AG04450 (cell line): ENCODE measurements around the gene TBATA. TPM values are rescaled to one million over a fixed set of nuclear protein-coding genes. Genes with fewer than 3 reads are reported as not detected.

Source experiments
- CTCF ChIA-PET: fragments of 300-600, 350-600 bp; formaldehyde crosslinking; extraction: SDS; loops from one replicate; lab custom pipeline; 2022; ENCODE audit warnings: antibody characterized with exemption, inconsistent platforms; lab: Charles Lee
- POLR2A ChIA-PET: fragments of 350-600 bp; formaldehyde crosslinking; extraction: SDS; loops from one replicate; lab custom pipeline; 2021; ENCODE audit warnings: antibody characterized with exemption, inconsistent platforms; lab: Yijun Ruan, JAX
- DNase-seq: peaks from one replicate; pipeline ENCODE4 v3.0.0-alpha.2; 2011; ENCODE audit warnings: low read depth, low spot score
- H3K27ac ChIP-seq: one replicate; pipeline ENCODE4 v1.5.1; 2012; ENCODE audit warnings: low read depth, low read length, control low read depth
- H3K27me3 ChIP-seq: one replicate; pipeline ENCODE4 v1.6.0; 2012; ENCODE audit warnings: low read length; ENCODE audit not compliant: control insufficient read depth, insufficient read depth
- H3K4me3 ChIP-seq: 2 replicates; pipeline ENCODE4 v1.5.1; 2011; ENCODE audit warnings: mild to moderate bottlenecking, low read depth, low read length, control low read depth
- H3K9me3 ChIP-seq: 2 replicates; pipeline ENCODE4 v1.5.1; 2012; ENCODE audit warnings: low read length; ENCODE audit not compliant: control insufficient read depth, insufficient read depth
- polyA plus RNA-seq: library from polyadenylated mRNA; depleted of rRNA; stranded (reverse); fragments of >200 nt; gene quantifications from 2 replicates; pipeline ENCODE4 v1.2.3, GENCODE V29; 2011
- TF ChIP-seq, protein P1 (sequence below): IDR thresholded peaks from 2 replicates; pipeline ENCODE4 v1.5.1; 2011; ENCODE audit warnings: low read depth, low read length, control low read depth, inconsistent platforms

Gene TBATA
- polyA plus RNA-seq, 1 experiment: not detected

DNA sequence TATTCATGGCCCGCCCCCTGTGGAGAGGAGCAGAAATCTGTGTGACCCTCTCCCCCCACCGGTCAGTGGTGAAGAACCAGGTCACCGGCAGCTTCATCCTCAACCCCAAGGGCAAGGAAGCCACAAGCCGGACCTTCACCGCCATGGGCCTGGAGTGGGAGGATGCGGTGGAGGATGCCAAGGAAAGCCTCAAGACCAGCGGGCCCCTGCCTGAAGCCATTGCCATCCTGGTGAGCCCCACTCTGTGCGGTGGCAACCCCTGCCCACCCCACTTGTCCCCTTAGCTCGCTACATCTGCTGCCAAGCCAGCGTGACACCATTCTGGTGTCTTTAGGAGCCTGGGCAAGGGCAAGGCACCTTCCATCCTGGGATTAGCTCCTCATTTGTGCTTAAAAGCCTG, 35.4 kb downstream of the TBATA start:
- CTCF ChIA-PET: interaction anchor here (1.2 kb wide), 1 partner anchor 200 kb away, joined by 3 read pairs; no protein-coding TSS in a partner anchor
- H3K27ac ChIP-seq: no peak overlapping the region
- TF ChIP-seq, protein P1, sequence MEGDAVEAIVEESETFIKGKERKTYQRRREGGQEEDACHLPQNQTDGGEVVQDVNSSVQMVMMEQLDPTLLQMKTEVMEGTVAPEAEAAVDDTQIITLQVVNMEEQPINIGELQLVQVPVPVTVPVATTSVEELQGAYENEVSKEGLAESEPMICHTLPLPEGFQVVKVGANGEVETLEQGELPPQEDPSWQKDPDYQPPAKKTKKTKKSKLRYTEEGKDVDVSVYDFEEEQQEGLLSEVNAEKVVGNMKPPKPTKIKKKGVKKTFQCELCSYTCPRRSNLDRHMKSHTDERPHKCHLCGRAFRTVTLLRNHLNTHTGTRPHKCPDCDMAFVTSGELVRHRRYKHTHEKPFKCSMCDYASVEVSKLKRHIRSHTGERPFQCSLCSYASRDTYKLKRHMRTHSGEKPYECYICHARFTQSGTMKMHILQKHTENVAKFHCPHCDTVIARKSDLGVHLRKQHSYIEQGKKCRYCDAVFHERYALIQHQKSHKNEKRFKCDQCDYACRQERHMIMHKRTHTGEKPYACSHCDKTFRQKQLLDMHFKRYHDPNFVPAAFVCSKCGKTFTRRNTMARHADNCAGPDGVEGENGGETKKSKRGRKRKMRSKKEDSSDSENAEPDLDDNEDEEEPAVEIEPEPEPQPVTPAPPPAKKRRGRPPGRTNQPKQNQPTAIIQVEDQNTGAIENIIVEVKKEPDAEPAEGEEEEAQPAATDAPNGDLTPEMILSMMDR: no peak
- H3K4me3 ChIP-seq: no peak overlapping the region
- POLR2A ChIA-PET: no interaction called here
- no peak for DNase-seq
- H3K9me3 ChIP-seq: peaks cover 4% of the 10 kb centered on the region; the same call in 1 of the 2 replicates
- no peaks in the 10 kb centered on the region for H3K27me3 ChIP-seq

DNA sequence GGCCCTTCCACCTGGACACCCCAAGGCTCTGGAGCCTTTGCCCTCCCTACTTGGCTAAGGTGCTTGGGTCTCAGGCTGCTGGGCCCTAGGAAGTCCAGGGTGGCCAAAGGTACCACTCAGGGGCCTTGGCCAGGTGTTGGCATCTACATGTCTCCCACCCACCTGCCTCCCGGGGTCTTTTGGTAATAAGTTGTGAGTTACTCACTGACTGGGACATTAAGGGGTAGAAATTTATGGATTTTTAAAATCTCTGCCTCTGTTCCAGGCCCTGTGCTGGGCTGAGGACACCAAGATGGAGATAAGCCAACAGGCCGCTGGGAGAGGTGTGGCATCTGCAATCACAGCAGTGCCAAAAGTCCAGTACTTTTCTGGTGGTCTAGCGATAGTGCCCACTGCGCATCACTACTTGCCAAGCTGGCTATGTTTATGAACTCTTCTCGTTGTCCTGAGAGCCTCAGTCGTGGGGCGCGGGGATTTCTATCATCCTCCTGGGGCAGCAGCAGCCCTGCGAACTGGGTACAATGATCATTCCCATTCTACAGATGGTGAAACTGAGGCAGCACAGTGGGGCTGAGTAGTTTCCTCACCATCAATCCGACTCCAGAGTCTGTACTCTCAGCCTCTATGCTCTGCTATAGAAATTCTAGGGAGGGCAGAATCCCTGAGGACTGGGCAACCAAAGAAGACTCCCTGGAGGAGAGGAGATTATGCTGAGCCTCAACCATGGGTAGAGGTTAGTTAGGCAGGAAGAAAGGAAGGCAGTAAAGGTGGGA, 36.2 kb downstream of the TBATA start:
- H3K9me3 ChIP-seq: peaks cover 4% of the 10 kb centered on the region; the same call in 1 of the 2 replicates
- no peak overlapping the region for H3K27ac ChIP-seq
- no peak for DNase-seq
- ChIA-PET POLR2A (no interaction called here), CTCF (interaction anchor here (0.9 kb wide), 1 partner anchor 10 kb away, joined by 3 read pairs; no protein-coding TSS in a partner anchor)
- TF ChIP-seq, protein P1: no peak
- H3K27me3 ChIP-seq: no peaks in the 10 kb centered on the region
- H3K4me3 ChIP-seq: no peak overlapping the region

DNA sequence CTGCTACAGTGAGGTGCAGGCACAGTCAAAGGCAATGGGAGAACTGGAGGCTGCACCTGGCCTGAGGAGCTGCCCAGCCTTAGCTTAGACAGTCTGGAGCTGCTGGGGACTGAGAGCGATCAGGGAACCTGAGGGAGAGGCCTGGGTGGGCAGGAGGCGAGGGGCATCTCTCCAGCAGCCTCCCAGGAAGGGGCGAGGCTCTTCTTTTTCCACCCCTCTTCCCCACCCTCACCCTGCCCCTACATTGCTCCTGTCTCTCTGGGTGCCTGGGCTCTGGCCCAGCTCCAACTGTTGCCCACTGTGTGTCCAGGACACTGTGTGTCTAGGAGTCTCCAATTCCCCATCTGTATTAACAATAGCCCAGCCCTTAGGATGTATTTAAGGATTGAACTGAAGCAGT, 36.9 kb downstream of the TBATA start:
- TF ChIP-seq, protein P1: no peak
- POLR2A ChIA-PET: no interaction called here
- H3K27me3 ChIP-seq: no peaks in the 10 kb centered on the region
- peaks cover 4% of the 10 kb centered on the region; the same call in 1 of the 2 replicates for H3K9me3 ChIP-seq
- H3K27ac ChIP-seq: no peak overlapping the region
- no peak for DNase-seq
- CTCF ChIA-PET: interaction anchor here (0.9 kb wide), 1 partner anchor 10 kb away, joined by 3 read pairs; no protein-coding TSS in a partner anchor
- no peak overlapping the region for H3K4me3 ChIP-seq

DNA sequence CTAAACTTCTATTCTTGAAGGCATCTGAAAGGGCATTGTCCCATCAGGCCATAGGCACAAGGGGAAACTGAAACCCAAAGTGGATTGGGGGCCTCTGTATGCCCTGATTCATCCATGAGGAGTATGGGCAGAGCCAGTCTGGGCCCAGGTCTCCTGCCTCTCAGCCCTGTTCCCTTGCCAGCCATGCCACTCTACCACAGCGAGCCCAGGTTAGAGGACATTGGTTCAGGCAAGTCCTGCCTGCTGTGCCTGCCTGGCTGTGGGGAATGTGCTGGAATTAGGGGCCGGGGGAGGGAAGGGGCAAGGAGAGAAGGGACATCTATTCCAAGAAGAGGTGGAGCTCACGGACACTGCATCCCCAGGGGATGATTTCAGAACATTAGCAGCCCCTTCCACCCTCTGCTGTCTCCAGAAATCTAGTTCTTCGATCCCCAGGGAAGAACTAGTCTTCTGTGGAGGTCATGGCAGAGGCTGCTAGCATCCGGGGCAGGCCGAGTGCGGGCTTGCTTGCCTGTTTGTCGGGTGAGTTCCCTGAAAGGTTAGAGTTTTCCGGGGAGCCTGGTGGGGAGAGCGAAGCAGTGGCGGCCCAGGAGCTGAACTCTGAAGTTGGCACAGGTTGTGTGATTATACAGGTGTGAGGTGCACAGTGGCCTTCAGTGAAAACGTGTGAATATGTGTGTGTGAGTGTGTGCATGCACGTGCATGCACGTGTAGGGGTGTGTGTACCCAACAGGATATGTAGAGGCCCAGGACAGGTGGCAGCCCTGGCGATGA, 37.8 kb downstream of the TBATA start:
- H3K4me3 ChIP-seq: no peak overlapping the region
- no peak overlapping the region for H3K27ac ChIP-seq
- CTCF ChIA-PET: no interaction called here
- peaks cover 4% of the 10 kb centered on the region; the same call in 1 of the 2 replicates for H3K9me3 ChIP-seq
- H3K27me3 ChIP-seq: no peaks in the 10 kb centered on the region
- TF ChIP-seq, protein P1: no peak
- POLR2A ChIA-PET: no interaction called here
- DNase-seq: no peak
